Measurements from ENCODE around the gene LCE1D. TPM values are rescaled to one million over a fixed set of nuclear protein-coding genes. Genes with fewer than 3 reads are reported as not detected.

LCE1D gene
- total RNA-seq, 1 donor from 2014 or later: not detected

DNA sequence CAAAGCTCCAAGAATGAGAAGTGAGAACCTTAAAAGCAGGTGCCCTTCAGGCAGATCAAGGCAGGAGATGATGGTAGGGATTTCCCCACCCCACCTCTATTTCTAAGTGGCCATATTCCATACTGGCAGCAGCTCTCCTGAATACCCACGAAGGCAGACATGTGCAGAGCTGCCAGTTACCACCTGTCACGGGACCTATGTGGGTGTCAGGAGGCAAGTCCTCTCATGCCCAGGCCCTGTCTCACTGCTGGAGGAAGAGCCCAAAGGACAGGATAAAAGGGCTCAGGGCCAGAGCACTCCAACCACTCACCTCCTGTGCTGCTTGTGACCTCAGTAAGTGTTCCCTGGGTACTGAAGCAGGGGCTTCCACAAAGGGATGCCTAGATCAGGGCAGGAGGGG lies 14.5 kb downstream of the LCE1D start:
- H3K9me3 Mint-ChIP-seq (ENCODE audit: low read depth): peaks cover 46% of the 10 kb centered on the region
- no peak overlapping the region for H3K27ac Mint-ChIP-seq
- peaks cover 1% of the 10 kb centered on the region for H3K36me3 Mint-ChIP-seq (ENCODE audit: insufficient read depth)

DNA sequence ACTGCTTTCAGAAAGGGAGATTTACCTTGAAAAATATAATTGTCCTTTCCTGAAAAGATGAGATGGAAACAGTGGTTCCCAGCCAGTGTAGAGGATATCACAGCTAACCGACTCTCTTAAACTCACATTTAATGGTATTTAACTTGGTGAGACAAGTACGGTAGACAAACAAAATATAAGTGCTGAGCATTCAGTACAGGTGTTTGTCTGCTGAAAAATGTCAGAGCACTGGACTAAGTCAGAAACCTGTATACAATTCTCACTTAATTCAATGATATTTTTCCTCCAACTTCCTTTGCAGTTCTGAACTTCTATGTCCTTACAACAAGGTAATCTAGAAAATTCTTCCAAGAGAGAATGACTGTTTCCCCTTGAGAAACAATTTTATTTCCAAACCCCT lies 15.2 kb downstream of the LCE1D start, which contains the start of gene LCE1B:
TSS of gene LCE1B (plus strand) at position 301 of the 400 bp plus-strand sequence. CDS start 476 bp downstream, outside the sequence.
- Mint-ChIP-seq H3K9me3 (ENCODE audit: low read depth) (peaks cover 44% of the 10 kb centered on the region), H3K36me3 (ENCODE audit: insufficient read depth) (peaks cover 1% of the 10 kb centered on the region), H3K27me3 (no peaks in the 10 kb centered on the region), H3K4me1 (ENCODE audit: low read depth) (no peaks in the 10 kb centered on the region), H3K27ac (no peak within 1 kb of the TSS), H3K4me3 (ENCODE audit: low read depth) (no peak within 1 kb of the TSS)
- TF ChIP-seq, protein P1, sequence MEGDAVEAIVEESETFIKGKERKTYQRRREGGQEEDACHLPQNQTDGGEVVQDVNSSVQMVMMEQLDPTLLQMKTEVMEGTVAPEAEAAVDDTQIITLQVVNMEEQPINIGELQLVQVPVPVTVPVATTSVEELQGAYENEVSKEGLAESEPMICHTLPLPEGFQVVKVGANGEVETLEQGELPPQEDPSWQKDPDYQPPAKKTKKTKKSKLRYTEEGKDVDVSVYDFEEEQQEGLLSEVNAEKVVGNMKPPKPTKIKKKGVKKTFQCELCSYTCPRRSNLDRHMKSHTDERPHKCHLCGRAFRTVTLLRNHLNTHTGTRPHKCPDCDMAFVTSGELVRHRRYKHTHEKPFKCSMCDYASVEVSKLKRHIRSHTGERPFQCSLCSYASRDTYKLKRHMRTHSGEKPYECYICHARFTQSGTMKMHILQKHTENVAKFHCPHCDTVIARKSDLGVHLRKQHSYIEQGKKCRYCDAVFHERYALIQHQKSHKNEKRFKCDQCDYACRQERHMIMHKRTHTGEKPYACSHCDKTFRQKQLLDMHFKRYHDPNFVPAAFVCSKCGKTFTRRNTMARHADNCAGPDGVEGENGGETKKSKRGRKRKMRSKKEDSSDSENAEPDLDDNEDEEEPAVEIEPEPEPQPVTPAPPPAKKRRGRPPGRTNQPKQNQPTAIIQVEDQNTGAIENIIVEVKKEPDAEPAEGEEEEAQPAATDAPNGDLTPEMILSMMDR (IDR thresholded peaks at IDR 0.05; ENCODE audit: unreplicated experiment): no peak
- DNase-seq (ENCODE audit: low spot score, unreplicated experiment): no peak

More for the DNA sequence above, 14.5 kb downstream of the LCE1D start:
- Mint-ChIP-seq H3K4me1 (ENCODE audit: low read depth) (no peaks in the 10 kb centered on the region), H3K27me3 (no peaks in the 10 kb centered on the region), H3K4me3 (ENCODE audit: low read depth) (no peak overlapping the region)
- TF ChIP-seq, protein P1 (IDR thresholded peaks at IDR 0.05; ENCODE audit: unreplicated experiment): no peak
- no peak for DNase-seq (ENCODE audit: low spot score, unreplicated experiment)

DNA sequence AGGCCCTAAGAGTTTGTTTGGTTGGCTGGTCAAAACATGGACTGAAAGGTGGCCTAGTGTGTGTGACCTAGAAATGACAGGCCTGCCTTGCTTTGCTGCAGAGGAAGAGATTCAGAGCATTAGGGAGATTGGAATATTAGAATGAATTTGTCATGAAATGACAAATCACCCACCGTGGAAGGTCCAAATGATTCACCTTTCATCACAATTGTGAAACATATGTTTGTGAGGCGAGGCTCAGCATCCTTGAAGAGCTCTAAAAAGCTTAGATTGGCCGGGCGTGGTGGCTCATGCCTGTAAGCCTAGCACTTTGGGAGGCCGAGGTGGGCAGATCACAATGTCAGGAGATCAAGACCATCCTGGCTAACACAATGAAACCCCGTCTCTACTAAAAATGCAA lies 20.8 kb downstream of the LCE1D start:
- Mint-ChIP-seq H3K27me3 (no peaks in the 10 kb centered on the region), H3K27ac (no peak overlapping the region), H3K4me1 (ENCODE audit: low read depth) (no peaks in the 10 kb centered on the region), H3K9me3 (ENCODE audit: low read depth) (peaks cover 49% of the 10 kb centered on the region), H3K4me3 (ENCODE audit: low read depth) (no peak overlapping the region), H3K36me3 (ENCODE audit: insufficient read depth) (peaks cover 1% of the 10 kb centered on the region)
- TF ChIP-seq, protein P1 (IDR thresholded peaks at IDR 0.05; ENCODE audit: unreplicated experiment): no peak
- no peak for DNase-seq (ENCODE audit: low spot score, unreplicated experiment)

DNA sequence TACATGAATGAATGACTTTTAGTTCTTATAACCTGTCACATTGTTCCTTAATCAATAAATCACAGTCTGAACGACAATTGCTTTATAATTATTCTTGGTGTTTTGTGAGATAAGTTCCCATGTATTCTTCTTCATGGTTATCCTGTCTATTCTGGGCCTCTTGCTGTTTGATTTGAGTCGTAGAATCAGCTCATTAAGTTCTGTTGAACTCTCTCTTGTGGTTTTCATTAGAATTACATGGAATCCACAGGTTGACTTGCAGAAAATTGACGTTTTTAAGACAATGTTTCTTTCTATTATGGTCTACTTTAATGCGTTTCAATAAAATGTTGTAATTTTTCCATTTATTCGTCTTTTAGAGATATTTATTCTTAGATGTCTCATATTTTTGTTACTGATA lies 26.8 kb downstream of the LCE1D start:
- no peaks in the 10 kb centered on the region for H3K36me3 Mint-ChIP-seq (ENCODE audit: insufficient read depth)

DNA sequence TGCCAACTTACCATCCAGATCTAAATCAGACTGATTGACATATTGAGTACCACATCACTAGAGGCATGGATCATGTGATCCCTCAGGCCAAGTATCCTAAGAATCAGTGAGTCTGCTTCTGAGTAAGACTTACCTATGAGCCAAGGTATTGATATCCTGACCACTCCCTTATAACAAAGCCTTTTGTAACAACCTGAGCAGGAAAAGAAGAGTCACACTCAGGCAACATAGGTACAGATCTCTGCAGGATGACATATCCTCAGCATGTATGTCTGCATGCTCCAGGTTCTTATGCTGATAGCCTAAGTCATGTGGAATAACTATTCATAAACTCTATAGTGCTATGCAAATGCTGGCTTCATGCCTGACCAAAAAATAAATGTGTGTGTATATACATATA lies 28.4 kb downstream of the LCE1D start:
- Mint-ChIP-seq H3K27ac (no peak overlapping the region), H3K4me1 (ENCODE audit: low read depth) (no peaks in the 10 kb centered on the region), H3K36me3 (ENCODE audit: insufficient read depth) (no peaks in the 10 kb centered on the region), H3K27me3 (no peaks in the 10 kb centered on the region), H3K4me3 (ENCODE audit: low read depth) (no peak overlapping the region), H3K9me3 (ENCODE audit: low read depth) (peaks cover 52% of the 10 kb centered on the region)
- DNase-seq (ENCODE audit: low spot score, unreplicated experiment): no peak
- TF ChIP-seq, protein P1 (IDR thresholded peaks at IDR 0.05; ENCODE audit: unreplicated experiment): no peak

More for the DNA sequence above, 26.8 kb downstream of the LCE1D start:
- Mint-ChIP-seq H3K9me3 (ENCODE audit: low read depth) (peaks cover 48% of the 10 kb centered on the region), H3K4me3 (ENCODE audit: low read depth) (no peak overlapping the region), H3K27ac (no peak overlapping the region), H3K27me3 (no peaks in the 10 kb centered on the region), H3K4me1 (ENCODE audit: low read depth) (no peaks in the 10 kb centered on the region)
- DNase-seq (ENCODE audit: low spot score, unreplicated experiment): no peak
- TF ChIP-seq, protein P1 (IDR thresholded peaks at IDR 0.05; ENCODE audit: unreplicated experiment): no peak

Measured in progenitor cell of endocrine pancreas (in vitro differentiated cells).